HFF-Myc (cell line): ENCODE measurements around the gene LRRC42.

Source experiments
- DNase-seq: peaks from one replicate; pipeline ENCODE4 v3.0.0-alpha.2; 2011; ENCODE audit warnings: low read depth; ENCODE audit errors: extremely low read depth
- H3K4me3 ChIP-seq: replicated peaks from 2 replicates; pipeline ENCODE4 v1.5.1; 2011; ENCODE audit warnings: low read depth, mild to moderate bottlenecking, control low read depth, low read length
- TF ChIP-seq, protein P1 (sequence below): IDR thresholded peaks from 2 replicates; pipeline ENCODE4 v1.5.1; 2012; ENCODE audit warnings: mild to moderate bottlenecking, low read depth, low read length, control low read depth; ENCODE audit errors: missing control alignments

LRRC42 gene

DNA sequence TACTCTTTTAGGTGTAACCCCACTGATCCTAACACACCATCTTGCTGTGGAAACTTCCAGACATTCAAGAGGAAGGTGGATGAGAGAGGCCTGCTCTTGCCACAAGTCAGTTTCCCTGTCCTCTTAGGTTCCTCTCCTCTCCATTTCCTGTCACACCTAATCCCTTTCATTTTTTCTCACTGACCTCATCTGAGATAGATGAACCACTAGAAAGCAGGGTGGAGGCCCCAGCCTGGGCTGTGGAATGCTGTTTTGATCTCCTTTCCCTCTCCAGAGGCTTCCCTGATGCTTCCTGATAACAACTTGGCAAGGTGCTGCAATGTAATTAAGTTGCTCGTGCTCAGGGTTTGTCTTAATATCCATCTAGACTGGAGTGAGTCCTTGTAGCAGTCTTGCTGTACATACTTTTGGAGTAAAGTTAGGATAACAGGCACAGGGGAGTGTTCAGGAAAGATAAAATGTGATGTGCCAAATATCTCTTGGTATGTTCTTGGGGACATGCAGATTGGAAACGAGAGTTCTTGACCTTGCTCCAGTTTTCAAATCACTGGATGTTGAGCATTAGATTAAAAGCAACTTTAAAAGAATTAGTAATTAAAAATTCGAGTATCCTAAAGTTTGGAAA lies 11.2 kb downstream of the LRRC42 start:
- H3K4me3 ChIP-seq: no peak overlapping the region
- no peak for DNase-seq
- TF ChIP-seq, protein P1, sequence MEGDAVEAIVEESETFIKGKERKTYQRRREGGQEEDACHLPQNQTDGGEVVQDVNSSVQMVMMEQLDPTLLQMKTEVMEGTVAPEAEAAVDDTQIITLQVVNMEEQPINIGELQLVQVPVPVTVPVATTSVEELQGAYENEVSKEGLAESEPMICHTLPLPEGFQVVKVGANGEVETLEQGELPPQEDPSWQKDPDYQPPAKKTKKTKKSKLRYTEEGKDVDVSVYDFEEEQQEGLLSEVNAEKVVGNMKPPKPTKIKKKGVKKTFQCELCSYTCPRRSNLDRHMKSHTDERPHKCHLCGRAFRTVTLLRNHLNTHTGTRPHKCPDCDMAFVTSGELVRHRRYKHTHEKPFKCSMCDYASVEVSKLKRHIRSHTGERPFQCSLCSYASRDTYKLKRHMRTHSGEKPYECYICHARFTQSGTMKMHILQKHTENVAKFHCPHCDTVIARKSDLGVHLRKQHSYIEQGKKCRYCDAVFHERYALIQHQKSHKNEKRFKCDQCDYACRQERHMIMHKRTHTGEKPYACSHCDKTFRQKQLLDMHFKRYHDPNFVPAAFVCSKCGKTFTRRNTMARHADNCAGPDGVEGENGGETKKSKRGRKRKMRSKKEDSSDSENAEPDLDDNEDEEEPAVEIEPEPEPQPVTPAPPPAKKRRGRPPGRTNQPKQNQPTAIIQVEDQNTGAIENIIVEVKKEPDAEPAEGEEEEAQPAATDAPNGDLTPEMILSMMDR: no peak

GRCh38 chr1:53959664-53960250 lies 13.6 kb downstream of the LRRC42 start:
- H3K4me3 ChIP-seq: no peak overlapping the region
- TF ChIP-seq, protein P1: peak; percentile 38
- no peak for DNase-seq

DNA sequence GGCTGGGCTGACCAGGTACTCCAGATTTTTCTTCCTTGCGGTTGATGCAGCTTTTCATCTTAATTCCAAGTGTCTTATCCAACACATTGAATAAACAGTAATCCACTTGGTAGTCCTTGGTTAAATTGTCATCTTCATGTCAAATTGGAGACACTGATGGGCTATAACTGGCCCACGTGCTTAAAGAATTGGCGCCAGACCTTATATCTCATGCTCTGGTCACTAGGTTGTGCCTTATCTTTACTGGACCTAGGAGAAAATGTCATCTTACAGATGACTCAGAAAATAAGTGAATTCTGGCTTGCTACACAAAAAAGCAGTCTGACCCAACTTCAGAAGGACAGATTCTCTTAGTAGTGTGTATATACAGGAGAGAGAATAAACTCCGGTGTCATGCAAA lies 16.2 kb downstream of the LRRC42 start:
- no peak overlapping the region for H3K4me3 ChIP-seq
- no peak for DNase-seq
- TF ChIP-seq, protein P1: no peak

DNA sequence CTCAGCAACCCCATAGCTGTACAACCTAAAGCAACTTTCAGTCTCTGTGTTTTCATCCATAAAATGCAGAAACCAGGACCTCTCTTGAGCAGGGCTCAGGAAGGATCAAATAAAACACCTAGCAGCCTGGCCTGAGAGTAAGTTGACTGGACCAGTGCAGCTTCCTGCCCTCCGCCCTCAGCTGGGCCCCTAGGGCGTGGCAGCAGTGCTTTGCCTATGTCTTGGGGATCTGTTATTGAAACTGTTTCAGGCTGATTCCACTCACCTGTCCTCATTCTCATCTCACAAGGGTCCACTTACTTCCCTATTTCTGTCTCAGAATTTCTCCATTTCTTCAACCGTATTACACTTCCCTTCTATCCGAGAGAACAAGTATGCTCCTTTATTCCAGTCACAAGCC lies 17.3 kb downstream of the LRRC42 start:
- TF ChIP-seq, protein P1: no peak
- H3K4me3 ChIP-seq: no peak overlapping the region
- DNase-seq: no peak

- DNase-seq: no peak
- TF ChIP-seq, protein P1: no peak
- H3K4me3 ChIP-seq: no peak overlapping the region
Observed at GRCh38 chr1:53964109-53964508, 18.0 kb downstream of the LRRC42 start.

DNA sequence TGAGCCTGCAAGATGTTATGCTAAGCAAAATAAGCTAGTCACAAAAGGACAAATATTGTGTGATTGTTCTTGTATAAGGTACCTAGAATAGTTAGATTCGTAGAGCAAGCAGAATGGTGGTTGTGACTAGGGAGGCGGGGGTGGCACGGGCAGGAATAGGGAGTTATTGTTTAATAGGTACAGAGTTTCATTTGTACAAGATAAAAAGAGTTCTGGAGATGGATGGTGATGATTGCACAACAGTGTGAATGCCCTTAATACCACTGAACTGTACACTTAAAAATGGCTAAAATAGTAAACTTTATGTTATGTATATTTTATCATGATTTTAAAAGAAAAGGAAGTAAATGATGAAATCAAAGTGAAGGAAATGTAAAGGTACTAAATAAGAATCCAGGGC lies 20.6 kb downstream of the LRRC42 start:
- DNase-seq: no peak
- TF ChIP-seq, protein P1: no peak

More for the DNA sequence above, 20.6 kb downstream of the LRRC42 start:
- H3K4me3 ChIP-seq: no peak overlapping the region
